GM18519 (cell line): ENCODE results near the gene CMTM6.
A peak's percentile ranks its signal among the peaks of the same experiment; 100 is the strongest.

ENCODE experiments used
- ATAC-seq: cut with Tn5 transposase; IDR thresholded peaks from one replicate; pipeline ENCODE4 v1.9.1; 2021; ENCODE audit warnings: mild to moderate bottlenecking, moderate library complexity; ENCODE audit not compliant: unreplicated experiment, low FRiP score

Gene CMTM6

DNA sequence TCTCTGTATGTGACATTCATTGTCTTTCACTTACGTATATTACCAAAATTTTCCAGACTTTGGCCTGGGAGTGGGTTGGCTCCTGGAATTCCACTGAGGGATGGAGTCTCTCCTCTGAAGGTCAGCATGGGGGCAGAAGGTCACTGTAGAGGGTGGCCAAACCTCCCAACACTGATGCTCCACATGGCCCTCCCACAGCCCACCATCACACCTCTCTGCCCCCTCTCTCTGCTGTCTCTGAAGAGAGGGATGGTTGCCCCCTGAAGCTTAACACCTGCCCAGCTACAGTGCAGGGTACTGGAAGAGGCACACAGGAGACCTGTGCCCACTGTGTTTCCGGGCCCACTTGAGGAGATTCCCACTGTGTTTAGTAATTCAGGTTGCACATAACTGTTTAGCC is 52.2 kb downstream of the CMTM6 start:
- ATAC-seq: no peak

DNA sequence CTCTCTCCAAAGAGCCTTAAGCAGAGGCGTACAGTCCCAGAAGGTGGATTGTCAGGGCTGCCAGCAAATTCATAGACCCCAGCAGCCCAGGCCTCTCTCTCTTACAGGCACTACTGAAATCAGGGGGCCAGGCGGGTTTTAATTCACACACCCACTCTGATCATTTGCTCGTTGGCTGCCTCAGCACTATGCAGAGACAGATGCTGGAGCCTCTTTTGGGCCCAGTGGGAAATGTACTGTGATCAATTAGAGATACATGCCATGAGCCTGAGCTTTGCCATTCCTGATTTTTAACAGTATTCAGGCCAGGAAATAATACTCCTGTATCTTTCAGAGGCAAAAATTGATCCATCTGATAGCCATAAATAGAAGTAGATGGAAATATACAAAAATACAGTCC is 53.0 kb downstream of the CMTM6 start:
- no peak for ATAC-seq

DNA sequence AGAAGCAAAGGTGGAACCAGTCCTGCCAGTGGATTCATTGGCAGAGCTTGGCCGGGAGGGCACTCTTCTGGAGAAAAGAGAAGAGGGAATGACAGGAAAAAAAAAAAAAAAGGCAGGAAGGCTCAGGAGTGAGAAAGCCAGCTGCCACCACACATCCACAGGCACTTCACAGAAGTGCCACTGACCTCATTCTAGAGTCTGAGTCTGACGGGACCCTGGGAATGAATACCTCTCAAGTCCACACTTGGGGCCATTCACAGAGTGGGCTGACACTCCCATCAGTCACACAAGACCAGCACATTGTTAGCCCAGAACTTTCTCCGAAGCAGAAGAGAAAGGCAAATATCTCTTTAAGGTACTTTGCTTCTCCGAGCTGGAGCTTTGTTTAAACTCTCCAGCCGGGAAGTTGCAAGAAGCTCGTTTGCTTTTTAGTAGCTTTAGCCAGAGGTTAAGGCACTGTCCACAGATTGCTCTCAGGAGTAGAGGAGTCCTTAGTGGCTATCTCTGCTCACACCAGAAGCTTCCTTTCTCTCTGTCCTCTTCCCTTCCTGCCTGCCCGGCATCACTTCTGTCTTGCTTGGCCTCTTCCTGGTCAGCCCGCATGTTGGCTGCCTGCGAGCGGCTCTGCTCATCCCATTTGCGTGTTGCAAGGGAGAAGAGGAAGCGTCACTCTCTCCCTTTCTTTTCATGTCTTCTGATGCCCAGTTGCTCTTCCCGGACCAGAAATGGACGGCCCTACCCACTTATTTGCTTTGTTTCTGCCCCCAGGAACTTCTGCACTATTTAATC is 53.8 kb downstream of the CMTM6 start:
- ATAC-seq: no peak

DNA sequence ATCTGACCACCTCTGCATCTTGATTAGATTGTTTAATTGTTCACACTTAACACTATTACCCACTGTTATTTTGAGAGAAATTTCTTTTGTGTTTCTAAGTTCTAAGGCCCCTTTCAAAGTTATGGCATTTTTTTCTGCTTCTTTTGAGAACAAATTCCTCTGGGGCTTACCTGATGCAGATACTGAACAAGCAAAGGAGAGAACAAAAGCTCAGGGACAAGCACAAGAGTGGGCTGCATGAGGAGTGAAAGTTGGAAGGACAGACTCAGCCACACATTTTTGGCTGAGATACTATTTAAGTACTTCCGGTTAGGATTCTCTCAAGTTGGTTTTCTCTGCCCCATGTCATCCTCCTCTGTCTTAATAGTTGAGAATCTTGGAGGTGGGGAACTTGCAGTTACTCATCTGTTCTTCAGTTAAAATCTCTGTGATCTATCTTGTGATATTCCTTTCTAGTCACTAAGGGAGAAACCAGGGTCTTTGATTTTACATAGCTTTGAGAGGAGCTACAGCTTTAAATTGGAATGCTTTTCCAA is 54.7 kb downstream of the CMTM6 start:
- ATAC-seq: no peak

DNA sequence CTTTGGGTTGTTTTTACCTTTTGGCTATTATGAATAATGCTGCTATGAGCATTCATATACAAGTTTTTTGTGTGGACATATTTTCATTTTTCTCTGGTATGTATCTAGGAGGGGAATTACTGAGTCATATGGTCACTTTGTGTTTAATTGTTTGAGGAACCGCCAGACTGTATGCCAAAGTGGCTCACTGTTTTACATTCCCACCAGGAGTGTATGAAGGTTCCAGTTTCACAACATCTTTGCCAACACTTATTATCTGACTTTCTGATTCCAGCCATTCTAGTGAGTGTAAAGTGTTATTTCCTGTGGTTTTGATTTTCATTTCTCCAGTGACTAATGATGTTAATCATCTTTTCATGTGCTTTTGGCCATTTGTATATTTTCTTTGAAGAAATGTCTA is 59.2 kb downstream of the CMTM6 start:
- no peak for ATAC-seq

DNA sequence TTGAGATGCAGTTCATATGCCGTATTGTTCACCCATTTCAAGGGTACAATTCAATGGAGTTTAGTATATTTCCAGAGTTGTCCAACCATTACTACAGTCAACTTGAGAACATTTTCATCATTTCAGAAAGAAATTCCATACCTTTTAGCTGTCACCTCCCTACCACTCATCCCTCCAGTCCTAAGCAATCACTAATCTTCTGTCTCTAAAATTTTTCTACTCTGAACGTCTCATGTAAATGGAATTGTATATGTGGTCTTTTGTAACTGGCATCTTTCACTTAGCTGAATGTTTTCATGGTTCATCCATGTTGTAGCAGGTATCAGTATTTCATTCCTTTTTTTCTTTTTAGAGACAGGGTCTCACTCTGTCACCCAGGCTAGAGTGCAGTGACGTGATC is 59.9 kb downstream of the CMTM6 start:
- ATAC-seq: no peak

DNA sequence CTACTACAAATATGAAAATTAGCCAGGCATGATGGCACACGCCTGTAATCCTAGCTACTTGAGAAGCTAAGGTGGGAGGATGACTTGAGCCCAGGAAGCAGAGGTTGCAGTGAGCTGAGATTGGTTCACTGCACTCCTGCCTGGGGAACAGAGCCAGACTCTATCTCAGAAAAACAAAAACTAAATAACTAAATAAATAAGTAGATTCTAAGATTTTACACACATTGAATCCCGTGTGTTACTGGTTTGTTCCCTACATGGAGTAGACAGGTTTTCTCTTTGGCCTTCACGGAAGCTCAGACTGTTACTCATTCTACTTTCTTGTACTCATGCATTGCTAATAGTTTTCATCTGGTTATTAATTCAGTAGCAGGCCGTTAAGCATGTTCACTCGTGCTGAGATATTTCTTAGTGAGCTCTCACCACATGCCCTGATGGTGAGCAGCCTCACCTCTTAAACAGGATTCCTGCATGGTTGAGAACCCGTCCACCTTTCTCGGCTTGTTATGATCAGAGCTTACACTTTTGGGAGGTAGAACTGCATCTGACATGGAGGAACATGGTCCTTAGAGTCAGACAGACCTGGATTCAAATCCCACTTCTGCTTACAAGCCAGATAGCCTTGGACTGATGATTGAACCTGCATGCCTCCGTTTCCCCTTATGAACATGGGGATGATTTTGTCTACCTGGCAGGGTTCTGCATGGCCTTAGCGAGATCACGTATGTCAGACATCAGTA is 61.9 kb downstream of the CMTM6 start:
- ATAC-seq: no peak

DNA sequence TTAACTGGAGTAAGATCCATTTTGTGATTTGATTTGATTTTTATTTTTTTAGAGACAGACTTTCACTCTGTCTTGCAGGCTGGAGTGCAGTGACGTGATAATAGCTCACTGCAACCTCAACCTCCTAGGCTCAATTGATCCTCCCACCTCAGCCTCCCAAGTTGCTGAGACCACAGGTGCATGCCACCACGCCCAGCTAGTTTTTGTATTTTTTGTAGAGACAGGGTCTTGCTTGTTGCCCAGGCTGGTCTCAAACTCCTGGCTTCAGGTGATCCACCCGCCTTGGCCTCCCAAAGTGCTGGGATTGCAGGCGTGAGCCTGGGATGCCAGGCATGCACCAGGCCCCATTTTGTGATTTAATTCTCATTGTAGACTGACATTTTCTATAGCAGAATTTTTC is 63.2 kb downstream of the CMTM6 start:
- peak; percentile 15 for ATAC-seq

DNA sequence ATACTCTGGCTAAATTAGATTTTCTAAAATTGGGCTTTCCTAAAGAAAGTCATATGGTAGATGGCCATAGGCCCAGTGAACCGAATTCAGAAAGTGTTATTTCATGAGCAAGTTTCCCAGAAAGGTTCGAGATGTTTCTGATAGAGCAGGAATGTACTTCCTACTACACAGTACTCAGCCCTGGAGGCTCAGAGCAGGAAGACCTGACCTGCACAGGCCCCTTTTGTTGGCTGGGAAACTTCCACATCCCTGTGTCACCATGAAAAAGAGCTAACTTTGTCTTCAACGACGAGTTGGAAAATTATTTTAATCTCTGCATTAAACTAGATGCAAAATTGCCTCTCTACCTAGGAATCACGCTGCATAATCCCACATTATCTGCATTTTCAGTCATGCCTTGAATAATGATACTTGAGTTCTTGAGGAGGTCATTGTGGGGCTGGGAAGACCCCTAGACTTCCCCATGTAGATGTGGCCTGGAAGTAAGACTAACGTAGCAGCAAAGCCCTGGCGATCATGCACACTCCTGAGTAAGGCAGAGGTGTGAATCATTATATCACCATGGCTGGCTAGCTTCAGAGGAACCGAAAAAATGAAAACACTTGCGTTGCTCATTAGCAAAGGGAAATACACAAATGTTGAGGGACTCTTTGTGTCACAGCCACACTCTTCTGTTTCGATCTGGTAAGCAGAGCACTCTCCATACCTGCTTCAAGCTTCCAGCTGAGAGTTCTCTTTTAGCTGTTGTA is 63.9 kb downstream of the CMTM6 start:
- ATAC-seq: peak; percentile 96

DNA sequence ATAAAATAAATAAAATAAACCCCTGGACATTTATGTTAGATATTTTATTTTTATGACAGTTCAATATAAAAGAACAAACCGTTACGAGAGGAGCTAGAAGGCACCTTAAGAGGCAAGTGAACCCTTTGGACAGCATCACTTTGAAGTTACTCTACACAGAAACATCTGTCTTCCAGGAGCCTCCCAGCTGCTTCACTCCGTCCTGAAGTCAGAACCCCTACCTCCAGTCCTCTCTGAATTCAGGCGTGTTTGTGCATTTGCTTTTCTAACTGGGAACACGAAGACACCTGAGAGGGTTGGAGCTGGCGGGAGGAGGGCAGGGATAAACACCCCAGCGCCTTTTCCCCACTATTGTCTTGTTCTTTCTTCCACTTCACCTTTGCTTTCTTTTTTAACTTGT is 64.8 kb downstream of the CMTM6 start:
- no peak for ATAC-seq

DNA sequence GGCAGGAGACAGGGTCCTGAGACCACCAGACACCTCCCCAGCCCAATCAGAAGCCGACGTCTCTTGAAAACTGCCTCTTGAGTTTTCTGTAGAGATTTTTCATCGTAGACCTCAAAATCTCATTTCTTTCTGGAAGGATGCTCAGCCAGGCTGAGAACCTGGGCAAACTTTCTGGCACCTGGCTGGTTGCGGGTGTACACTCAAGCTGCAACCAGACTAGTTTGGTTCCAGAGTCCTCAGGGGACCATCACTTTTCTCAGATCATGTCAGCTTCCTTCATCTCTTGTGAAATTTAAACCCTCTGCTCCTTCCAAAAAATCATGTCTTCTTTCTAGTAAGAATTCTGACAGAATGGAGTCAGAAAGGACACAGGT is 65.8 kb downstream of the CMTM6 start:
- ATAC-seq: peak; percentile 24

DNA sequence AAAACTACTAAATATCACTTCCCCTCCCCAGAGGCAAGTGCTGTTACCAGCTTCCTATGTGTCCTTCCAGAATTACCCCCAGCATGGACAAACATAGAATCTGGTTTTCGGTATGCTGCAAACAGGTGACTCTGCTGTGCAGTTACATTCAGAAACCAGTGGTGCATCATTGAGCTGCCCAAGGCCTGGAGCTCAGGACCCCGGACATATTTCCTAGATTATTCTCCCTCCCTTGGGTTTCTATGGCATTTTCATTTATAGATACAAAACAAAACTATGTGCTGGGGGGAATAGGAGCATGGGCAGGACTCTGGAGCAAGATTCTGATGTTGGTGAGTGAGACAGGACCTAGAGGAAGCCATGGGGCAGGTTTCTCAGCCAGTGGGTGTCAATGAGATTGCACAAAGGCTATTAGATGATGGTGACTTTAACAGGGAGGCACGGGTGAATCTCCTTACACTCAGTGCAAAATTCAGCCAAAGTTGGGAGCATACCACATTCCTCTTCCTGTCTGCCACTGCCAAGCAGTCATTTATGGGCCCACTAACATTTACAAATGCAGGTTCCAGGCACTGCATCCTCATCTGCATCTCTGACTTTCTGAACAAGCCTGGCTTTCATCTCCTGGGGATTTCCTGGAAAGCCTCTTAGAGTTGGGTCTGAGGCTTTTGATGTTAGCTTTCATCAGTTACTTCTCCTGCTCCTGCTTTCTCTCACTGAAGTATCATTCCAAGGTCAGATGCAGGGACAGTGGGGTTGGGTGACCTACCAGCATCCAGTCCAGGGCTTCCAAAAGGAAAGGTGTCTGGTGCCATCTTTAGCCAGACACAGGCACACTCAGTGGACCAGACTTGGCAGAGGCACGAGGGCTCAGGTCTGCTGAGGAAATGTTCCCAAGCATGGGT is 66.5 kb downstream of the CMTM6 start:
- no peak for ATAC-seq

DNA sequence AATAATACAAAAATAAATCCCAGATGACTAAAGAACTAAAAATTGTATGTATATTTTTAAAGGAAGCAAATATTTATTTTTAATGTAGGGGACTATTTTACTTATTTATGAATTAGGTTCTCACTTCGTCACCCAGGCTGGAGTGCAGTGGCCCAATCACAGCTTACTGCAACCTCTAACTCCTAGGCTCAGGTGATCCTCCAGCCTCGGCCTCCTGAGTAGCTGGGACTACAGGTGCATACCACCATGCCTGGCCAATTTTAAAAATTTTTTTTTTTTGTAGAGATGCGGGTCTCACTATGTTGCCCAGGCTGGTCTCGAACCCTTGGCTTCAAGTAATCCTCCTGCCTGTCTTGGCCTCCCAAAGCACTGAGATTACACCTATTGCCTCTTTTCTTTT is 68.4 kb downstream of the CMTM6 start:
- no peak for ATAC-seq

DNA sequence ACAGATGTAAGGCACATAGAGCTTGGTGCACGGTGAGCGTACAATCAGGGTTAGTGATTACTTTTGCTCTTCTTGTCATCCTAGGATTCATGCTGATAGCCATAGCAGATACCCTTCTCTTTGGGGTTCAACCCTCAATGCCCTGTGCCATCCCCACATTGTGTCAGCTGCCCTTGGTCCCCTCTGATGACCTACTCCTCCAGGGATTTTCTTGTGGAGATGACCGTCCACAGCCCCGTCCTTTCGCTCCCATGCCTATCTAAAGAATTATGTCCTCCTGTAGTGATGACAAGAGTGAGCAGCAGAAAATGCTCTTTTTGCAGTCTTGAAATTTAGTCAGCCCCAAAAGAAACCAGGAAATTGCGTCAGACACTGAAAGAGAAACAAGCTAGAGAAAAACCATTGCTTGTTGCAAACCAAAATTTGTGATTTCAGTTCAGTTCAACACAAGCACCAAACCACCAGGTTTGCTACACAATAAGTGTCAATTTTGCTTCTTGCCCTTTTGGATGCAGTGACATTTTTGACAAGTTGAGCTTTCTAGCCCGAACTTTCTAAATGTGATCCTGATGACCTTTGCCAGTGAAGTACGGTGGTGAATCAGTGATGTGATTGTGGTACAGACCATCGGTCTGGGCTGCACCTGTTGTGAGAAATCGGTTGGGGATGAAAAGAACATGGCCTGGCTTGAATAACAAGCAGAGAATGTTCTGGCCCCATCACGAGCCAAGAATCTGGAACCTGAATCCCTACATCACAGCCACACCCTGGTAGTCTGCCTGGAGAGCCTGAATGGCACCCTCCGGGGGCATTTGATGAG is 69.7 kb downstream of the CMTM6 start:
- no peak for ATAC-seq

DNA sequence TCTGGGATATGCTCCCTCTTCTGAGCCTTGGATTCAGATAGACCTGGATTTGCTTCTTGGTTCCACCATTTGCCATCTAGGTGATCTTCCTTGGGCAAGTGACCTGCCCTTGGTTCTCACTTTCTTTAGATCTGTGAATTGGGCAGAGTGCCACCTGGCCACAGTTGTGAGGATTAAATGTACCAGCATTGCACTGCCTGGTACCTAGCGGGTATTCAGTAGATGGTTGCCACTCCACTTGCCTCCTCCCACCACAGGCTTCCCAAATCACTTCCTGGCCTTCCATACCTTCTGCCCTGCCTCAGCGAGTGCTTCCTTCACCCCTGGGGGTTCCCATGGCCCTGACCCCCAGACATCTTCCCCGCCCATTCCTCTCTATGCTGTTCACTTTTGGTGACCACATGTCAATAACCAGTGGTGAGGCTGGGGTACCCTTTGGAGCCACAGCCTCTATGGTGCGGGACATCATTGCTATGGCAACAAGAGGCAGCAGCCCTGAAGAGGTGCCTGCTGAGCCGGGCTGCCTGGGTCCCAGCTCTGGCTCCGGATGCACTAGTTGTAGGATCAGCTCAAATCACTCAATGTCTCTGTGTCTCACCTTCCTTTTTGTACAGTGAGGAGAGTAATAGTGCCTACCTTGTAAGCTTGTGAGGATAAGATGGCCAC is 70.5 kb downstream of the CMTM6 start:
- no peak for ATAC-seq

DNA sequence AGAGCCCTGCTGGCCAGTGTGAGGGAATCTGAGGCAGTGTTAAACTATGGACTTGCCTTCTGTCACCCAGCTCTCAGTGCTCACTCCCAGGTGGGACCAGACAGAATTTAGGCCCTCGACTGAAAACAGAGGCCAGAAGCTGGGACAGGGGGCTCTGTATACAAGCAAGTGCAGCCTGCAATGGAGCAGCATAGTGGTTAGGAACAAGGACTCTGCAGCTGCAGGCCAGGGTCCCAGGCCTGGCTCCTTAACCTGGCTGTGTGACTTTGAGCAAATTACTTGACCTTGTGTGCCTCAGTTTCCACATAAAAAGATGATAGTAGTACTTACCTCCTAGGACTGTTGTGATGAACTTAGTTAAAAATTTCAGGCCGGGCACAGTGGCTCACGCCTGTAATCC is 71.2 kb downstream of the CMTM6 start:
- ATAC-seq: no peak
